VCaP (cell line): ENCODE data around the gene TRMT61A.

Source experiments
- H3K27ac ChIP-seq: fragments of 450-650 bp; 2 replicates; pipeline ENCODE4 v1.5.1; 2017
- CTCF ChIP-seq: fragments of 450-650 bp; conservative IDR thresholded peaks from 2 replicates; pipeline ENCODE4 v1.5.1; 2017; ENCODE audit warnings: mild to moderate bottlenecking, moderate library complexity

The TRMT61A gene

GRCh38 chr14:103528587-103529382 lies at the start of gene TRMT61A:
TRMT61A (plus strand) TSS chr14:103529196; CDS start chr14:103529979, 783 bp downstream.
- TF ChIP-seq CTCF = no peak
- peak within 1 kb of the TSS; percentile 98 for H3K27ac ChIP-seq

- H3K27ac ChIP-seq = no peak overlapping the region
Observed at GRCh38 chr14:103480595-103480994, 48.4 kb upstream of the TRMT61A start.

GRCh38 chr14:103483600-103483999 lies 45.4 kb upstream of the TRMT61A start:
- no peak overlapping the region for H3K27ac ChIP-seq
- no peak for TF ChIP-seq CTCF

More at GRCh38 chr14:103480595-103480994, 48.4 kb upstream of the TRMT61A start:
- no peak for TF ChIP-seq CTCF

- no peak overlapping the region for H3K27ac ChIP-seq
Observed at GRCh38 chr14:103485504-103485903, 43.5 kb upstream of the TRMT61A start.

GRCh38 chr14:103488071-103488470 lies 40.9 kb upstream of the TRMT61A start:
- no peak overlapping the region for H3K27ac ChIP-seq
- TF ChIP-seq CTCF = no peak

More at GRCh38 chr14:103485504-103485903, 43.5 kb upstream of the TRMT61A start:
- TF ChIP-seq CTCF = no peak

- H3K27ac ChIP-seq = no peak overlapping the region
- no peak for TF ChIP-seq CTCF
Observed at GRCh38 chr14:103488960-103489359, 40.0 kb upstream of the TRMT61A start.

- no peak for TF ChIP-seq CTCF
- H3K27ac ChIP-seq = no peak overlapping the region
Observed at GRCh38 chr14:103489621-103490020, 39.4 kb upstream of the TRMT61A start.
